Activated CD8-positive, alpha-beta T cell treated with anti-CD3 and anti-CD28 coated beads for 36 hours (primary cell): Measurements from ENCODE around the gene TNFRSF4. TPM values are rescaled to one million over a fixed set of nuclear protein-coding genes. Genes with fewer than 3 reads are reported as not detected.

Source experiments
- ATAC-seq: fragments of 200-7000 bp; cut with Tn5 transposase; one replicate; pipeline ENCODE4 v1.10.0; 2021; ENCODE audit warnings: mild to moderate bottlenecking, moderate library complexity
- CTCF ChIA-PET: fragments of 350-600 bp; sonication (Branson Sonifier 250); formaldehyde crosslinking; loops from one replicate; lab custom pipeline; 2021; ENCODE audit warnings: antibody characterized with exemption; lab: Charles Lee
- POLR2A ChIA-PET: fragments of 350-600 bp; sonication (Branson Sonifier 250); formaldehyde crosslinking; loops from one replicate; lab custom pipeline; 2021; ENCODE audit warnings: antibody characterized with exemption; lab: Charles Lee
- DNase-seq: peaks from one replicate; pipeline ENCODE4 v3.0.0-alpha.2; 2020
- H3K27ac Mint-ChIP-seq: one replicate; pipeline ENCODE4 v1.8.0; 2021; ENCODE audit warnings: mild to moderate bottlenecking, mixed read lengths
- H3K27me3 Mint-ChIP-seq: one replicate; pipeline ENCODE4 v1.8.0; 2021; ENCODE audit warnings: mixed read lengths
- H3K36me3 Mint-ChIP-seq: one replicate; pipeline ENCODE4 v1.8.0; 2021; ENCODE audit warnings: low read depth, mixed read lengths
- H3K4me1 Mint-ChIP-seq: one replicate; pipeline ENCODE4 v1.8.0; 2021; ENCODE audit warnings: low read depth, mixed read lengths
- H3K4me3 Mint-ChIP-seq: one replicate; pipeline ENCODE4 v1.8.0; 2021; ENCODE audit warnings: mild to moderate bottlenecking, moderate library complexity, mixed read lengths
- H3K9me3 Mint-ChIP-seq: one replicate; pipeline ENCODE4 v1.8.0; 2021; ENCODE audit warnings: mixed read lengths
- CTCF ChIP-seq: fragments of 200-600 bp; IDR thresholded peaks from one replicate; pipeline ENCODE4 v1.8.0; 2022; ENCODE audit warnings: antibody characterized with exemption, mild to moderate bottlenecking
- intact Hi-C: fragments of 100-400 bp; cut with micrococcal nuclease; formaldehyde crosslinking; loops from one replicate; pipeline ENCODE4 v1.10.0; 2022
- total RNA-seq, 2 experiments: library from RNA; stranded (reverse); gene quantifications; one replicate each; pipeline ENCODE4 v1.2.3, GENCODE V29; 2021

The TNFRSF4 gene
- total RNA-seq, 2 experiments from 2014 or later = 137 to 142 TPM

GRCh38 chr1:1239614-1240347 is 25.8 kb upstream of the TNFRSF4 start:
- intact Hi-C loops = no loop called here
- H3K27ac Mint-ChIP-seq = no peak overlapping the region
- no peak for TF ChIP-seq CTCF
- ATAC-seq = no peak
- H3K27me3 Mint-ChIP-seq = no peaks in the 10 kb centered on the region
- no peak overlapping the region for H3K4me3 Mint-ChIP-seq
- no peaks in the 10 kb centered on the region for H3K36me3 Mint-ChIP-seq
- H3K4me1 Mint-ChIP-seq = no peaks in the 10 kb centered on the region
- POLR2A ChIA-PET = interaction anchor here (0.6 to 1.6 kb wide), 3 partner anchors 10 to 135 kb away, joined by 3 to 4 read pairs (median 3); partner anchors contain the start of gene AURKAIP1
- CTCF ChIA-PET = interaction anchor here (2.1 kb wide), 1 partner anchor 117 kb away, joined by 6 read pairs; no protein-coding TSS in a partner anchor
- H3K9me3 Mint-ChIP-seq = no peaks in the 10 kb centered on the region
- no peak for DNase-seq

GRCh38 chr1:1239227-1239613 is 25.3 kb upstream of the TNFRSF4 start:
- ATAC-seq (no peak), DNase-seq (no peak)
- TF ChIP-seq CTCF = no peak
- Mint-ChIP-seq H3K4me3 (no peak overlapping the region), H3K4me1 (peaks cover 5% of the 10 kb centered on the region), H3K27ac (no peak overlapping the region), H3K9me3 (no peaks in the 10 kb centered on the region), H3K27me3 (no peaks in the 10 kb centered on the region), H3K36me3 (peaks cover 3% of the 10 kb centered on the region)
- POLR2A ChIA-PET = interaction anchor here (0.6 to 1.6 kb wide), 3 partner anchors 9 to 136 kb away, joined by 3 to 4 read pairs (median 3); partner anchors contain the start of gene AURKAIP1
- CTCF ChIA-PET = interaction anchor here (2.1 kb wide), 1 partner anchor 117 kb away, joined by 6 read pairs; no protein-coding TSS in a partner anchor
- intact Hi-C loops = no loop called here

- intact Hi-C loops = no loop called here
- POLR2A ChIA-PET = interaction anchor here (0.6 to 1.6 kb wide), 2 partner anchors 9 to 12 kb away, joined by 3 read pairs; no protein-coding TSS in a partner anchor
- no peak for TF ChIP-seq CTCF
- Mint-ChIP-seq H3K36me3 (peaks cover 8% of the 10 kb centered on the region), H3K27ac (no peak overlapping the region), H3K4me1 (peaks cover 10% of the 10 kb centered on the region), H3K27me3 (no peaks in the 10 kb centered on the region), H3K4me3 (no peak overlapping the region), H3K9me3 (no peaks in the 10 kb centered on the region)
- ATAC-seq (no peak), DNase-seq (no peak)
- CTCF ChIA-PET = interaction anchor here (1.0 kb wide), 1 partner anchor 12 kb away, joined by 3 read pairs; no protein-coding TSS in a partner anchor
Observed at GRCh38 chr1:1238702-1239178, 24.8 kb upstream of the TNFRSF4 start.

DNA sequence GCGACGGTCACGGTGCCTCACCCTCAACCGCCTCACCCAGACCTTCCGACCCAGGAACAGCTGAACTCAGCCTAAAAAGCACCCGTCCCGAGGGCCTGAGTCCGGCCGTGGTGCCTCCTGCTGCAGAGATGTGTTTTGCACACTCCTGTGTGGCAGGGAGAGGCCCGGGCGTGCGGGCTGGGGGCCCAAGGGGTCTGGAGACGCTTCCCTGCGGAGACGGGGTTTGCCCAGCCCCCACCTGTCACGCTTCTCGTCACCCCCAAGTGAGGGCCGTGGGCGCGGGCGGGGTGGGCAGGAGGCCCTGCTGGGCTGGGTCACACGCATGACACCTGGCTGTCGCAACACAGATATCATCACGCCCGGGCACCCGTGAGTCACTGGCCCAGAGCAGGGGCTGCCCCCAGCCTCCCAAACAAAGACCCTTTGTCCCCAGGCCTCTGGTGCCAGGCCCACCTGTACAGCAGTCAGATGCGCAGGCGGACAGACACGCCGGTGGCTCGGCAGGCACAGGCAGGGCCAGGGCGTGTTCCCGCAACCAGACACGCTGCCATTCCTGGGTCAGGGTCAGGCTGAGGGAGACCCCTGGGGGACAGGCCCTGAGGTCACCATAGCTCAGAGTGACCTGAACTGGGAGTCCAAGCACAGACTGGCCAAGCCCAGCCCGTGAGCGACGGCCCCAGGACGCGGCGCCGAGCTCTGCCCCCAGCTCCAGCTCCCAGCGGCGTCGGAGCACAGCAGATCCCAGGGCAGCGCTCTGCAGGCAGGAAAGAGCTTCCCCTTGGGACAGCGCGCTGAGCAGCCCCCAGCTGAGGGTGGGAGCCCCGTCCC is 24.1 kb upstream of the TNFRSF4 start:
- H3K27me3 Mint-ChIP-seq = no peaks in the 10 kb centered on the region
- H3K4me3 Mint-ChIP-seq = no peak overlapping the region
- peaks cover 14% of the 10 kb centered on the region for H3K4me1 Mint-ChIP-seq
- no peak for ATAC-seq
- no peaks in the 10 kb centered on the region for H3K9me3 Mint-ChIP-seq
- TF ChIP-seq CTCF = no peak
- no peak overlapping the region for H3K27ac Mint-ChIP-seq
- intact Hi-C loops = no loop called here
- peaks cover 12% of the 10 kb centered on the region for H3K36me3 Mint-ChIP-seq
- POLR2A ChIA-PET = interaction anchor here (1.6 kb wide), 1 partner anchor 13 kb away, joined by 3 read pairs; no protein-coding TSS in a partner anchor
- DNase-seq = peak; percentile 30
- CTCF ChIA-PET = interaction anchor here (1.0 kb wide), 2 partner anchors 13 to 116 kb away, joined by 3 read pairs; no protein-coding TSS in a partner anchor
